Measurements from ENCODE around the gene DDX41.
"Not testable (repeated sequence)": the region's sequence is repeated elsewhere in the genome, so short reads cannot be mapped to it uniquely, and the experiment has no call there.

The DDX41 gene

DNA sequence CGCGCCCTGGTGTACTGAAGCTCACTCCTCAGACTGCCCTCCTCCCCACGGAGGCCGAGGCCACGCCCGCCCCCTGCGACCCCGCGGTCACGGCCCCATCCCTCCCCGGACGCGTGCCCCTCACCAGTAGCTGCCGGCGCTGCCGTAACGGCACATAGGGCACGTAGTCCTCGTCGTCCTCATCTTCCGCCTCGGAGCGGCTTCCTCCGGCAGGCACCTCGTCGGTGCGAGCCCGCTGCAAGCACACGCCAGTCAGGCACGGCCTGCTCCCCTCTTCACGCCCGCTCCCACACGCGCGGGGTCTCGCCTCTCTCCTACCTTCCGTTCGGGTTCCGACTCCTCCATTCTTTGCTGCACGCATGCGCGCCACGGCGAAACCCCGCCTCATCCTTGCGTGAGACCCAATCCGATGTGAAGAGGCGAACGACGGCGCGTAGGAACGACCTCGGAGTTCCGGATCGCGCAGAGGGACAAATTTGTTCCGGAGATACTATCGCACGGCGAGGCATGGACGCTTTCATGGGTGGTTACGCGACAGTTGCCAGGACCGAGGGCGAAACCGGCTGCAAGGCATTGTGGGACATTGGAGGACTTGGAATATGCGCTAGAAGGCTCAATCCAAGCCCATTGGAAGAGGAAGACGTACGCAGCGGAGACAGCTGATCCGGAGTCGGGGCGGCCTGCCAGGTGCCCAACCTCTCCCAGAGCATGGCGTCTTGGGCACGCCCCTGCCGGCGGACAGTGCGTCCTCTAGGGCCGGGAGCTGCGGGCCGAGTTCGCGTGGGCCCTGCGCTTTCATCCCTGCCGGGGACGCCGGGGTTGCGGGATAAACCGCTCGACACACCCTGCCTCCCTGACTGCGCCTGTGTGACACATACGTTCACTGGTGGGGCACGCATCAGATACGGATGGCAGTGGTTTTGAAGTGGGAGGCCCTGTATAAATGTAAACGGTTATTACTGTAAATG is at the start of gene DDX41:
Gene DDX41, minus strand, starts transcription at position 361 of the 968 bp plus-strand sequence. Its CDS starts 16 bp downstream, at position 345.
- peak; percentile 97 for DNase-seq

- no peak for DNase-seq
Measured at GRCh38 chr5:177565046-177565445, 48.3 kb upstream of the DDX41 start.

DNA sequence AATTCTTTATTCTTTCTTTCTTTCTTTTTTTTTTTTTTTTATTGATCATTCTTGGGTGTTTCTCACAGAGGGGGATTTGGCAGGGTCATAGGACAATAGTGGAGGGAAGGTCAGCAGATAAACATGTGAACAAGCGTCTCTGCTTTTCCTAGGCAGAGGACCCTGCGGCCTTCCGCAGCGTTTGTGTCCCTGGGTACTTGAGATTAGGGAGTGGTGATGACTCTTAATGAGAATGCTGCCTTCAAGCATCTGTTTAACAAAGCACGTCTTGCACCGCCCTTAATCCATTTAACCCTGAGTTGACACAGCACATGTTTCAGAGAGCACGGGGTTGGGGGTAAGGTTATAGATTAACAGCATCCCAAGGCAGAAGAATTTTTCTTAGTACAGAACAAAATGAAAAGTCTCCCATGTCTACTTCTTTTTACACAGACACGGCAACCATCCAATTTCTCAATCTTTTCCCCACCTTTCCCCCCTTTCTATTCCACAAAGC is 42.7 kb upstream of the DDX41 start:
- DNase-seq = not testable (repeated sequence)

DNA sequence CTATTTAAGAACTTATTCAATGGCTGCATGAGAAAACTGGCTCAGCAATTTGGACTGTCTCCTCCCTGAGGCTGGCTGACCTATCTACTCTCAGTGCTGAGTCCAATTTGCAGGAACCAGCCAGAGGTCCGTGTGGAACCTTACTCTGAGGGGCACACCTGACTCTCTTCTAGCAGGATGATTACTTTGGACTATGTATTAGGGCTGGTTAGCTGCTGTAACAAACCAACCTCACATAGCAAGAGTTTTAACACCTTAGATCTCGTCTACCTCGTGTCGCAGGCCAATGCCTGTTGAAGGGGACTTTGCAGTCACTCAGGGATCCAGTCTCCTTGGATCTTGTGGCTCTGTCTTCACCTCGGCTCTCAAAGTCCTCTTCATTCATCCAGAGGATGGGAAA is 41.0 kb upstream of the DDX41 start:
- no peak for DNase-seq

DNA sequence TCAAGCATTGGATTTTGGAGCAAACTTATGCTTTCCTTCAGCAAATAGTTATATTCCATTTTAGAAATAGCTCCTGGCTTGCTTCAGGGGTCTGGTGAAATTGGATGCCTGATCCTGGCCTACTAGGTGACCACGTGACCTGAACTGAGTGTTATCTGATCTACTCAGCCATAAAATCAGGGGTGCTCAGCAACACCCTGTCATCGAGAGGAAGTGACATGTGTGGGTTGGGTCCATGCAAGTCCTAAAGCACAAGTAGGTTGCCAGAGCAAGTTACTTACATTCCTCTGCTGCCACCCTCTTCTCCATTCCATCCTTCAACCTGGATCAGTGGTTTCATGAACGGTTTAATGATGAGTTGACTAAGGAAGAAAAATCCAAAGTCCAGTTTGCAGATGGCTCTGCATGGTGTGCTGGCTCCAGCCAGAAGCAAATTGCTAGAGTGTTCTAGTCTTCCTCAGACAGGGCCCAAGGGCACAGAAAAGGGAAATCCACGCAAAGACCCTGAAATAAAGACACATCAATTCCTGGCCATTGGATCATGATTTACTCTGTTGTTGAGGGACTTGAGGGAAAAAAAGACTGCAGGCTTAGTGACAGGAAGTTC is 40.4 kb upstream of the DDX41 start:
- no peak for DNase-seq

- no peak for DNase-seq
Measured at GRCh38 chr5:177555665-177556064, 38.9 kb upstream of the DDX41 start.

DNA sequence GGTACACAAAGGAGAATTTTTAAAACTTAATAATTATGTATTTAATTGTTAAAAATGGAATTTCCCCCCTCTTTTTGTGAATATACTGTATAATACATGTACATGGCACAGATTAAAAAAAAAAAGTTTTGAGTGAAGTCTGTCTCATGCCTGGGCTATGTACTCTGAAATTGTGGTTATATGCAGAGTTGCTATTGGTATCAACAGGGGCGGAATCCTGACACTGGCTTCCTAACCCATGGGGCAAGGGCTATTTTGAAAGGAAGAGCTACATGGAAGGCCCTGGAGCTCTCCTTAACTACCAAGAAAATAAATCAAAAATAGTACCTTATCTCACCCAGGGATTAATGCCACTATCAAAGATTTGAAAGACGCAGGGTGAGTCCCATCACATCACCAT is 38.5 kb upstream of the DDX41 start:
- no peak for DNase-seq

- DNase-seq = peak; percentile 68
Measured at GRCh38 chr5:177554474-177555111, 37.8 kb upstream of the DDX41 start, which contains the start of gene FAM193B. Gene FAM193B (minus strand): TSS chr5:177554563. CDS start chr5:177554458, 105 bp downstream.

- no peak for DNase-seq
Measured at GRCh38 chr5:177553671-177554429, 37.1 kb upstream of the DDX41 start.

- no peak for DNase-seq
Measured at GRCh38 chr5:177552839-177553455, 36.2 kb upstream of the DDX41 start.

GRCh38 chr5:177550122-177550521 is 33.4 kb upstream of the DDX41 start:
- no peak for DNase-seq

DNA sequence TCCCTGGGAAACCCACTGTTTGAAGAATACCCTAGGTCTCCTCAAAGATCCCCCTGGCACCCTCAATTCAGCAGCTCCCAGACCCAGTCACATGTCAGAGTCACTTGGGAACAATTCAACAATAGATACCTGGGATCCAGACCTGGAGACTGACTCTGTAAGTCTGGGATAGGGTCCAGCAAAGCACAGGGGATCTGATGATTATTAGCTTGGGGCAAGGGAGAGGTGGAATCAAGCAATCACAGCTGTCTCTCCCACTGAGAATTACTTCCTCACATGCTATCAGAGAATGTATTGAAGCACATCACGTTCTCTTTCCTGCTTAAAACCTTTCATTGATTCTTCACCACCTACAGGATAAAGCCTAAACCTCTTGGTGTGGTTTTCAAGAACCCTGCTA is 31.7 kb upstream of the DDX41 start:
- DNase-seq = no peak

GRCh38 chr5:177547736-177548135 is 31.0 kb upstream of the DDX41 start:
- no peak for DNase-seq

DNA sequence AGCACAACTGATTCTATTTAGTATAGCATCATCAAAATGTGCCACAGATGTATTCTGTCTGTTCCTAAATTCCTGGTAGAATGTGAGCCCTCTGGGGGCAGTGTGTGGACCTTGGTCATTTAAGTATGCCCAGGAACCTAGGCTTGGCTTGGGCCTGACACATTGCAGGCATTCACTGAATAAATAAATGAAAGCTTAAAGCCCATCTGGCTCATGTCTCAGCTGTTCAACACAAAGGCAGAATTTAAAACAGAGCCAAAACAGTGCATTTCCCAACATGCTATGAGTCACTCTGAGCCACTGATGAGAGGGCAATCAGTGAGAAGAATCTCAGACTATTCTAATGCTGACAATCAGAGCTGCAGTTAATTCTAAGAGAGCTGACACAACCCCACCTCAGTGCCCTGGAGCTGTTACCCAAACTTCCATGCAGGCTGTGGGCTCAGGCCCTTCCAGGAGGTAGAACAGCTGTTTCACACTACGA is 29.5 kb upstream of the DDX41 start:
- DNase-seq = no peak

DNA sequence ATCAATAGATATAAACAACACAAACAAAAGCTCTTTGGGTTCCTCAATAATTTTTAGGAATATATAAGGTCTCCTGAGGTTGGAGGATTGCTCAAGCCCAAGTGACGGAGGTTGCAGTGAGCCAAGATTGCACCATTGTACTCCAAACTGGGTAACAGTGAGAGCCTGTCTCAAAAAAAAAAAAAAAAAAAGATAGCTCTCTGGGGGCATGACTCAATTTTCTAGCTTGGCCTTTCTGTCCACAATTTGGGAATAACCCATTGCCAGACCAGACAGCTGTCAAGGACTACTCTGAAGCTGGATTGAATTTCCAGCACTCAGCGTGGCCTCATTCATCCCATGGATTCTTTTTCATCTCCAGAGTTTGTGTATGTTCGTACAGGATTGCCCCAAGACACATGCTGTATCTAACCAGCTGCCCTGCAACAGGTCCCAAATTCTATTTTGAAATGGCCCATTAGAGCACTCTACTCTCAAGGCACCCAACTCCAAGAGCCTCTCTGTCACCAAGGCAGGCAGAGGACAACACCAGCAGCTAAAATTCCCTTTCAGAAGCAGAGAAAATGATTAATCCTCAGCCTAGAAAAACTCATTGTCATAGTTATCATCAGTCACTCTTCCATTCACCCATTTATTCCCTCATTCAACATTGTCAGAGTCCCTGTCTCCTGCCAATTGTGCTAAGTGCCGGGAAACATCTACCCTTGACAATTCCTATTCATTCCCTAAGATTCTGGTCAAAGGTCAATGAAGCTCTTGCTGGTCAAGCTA is 28.9 kb upstream of the DDX41 start:
- no peak for DNase-seq

DNA sequence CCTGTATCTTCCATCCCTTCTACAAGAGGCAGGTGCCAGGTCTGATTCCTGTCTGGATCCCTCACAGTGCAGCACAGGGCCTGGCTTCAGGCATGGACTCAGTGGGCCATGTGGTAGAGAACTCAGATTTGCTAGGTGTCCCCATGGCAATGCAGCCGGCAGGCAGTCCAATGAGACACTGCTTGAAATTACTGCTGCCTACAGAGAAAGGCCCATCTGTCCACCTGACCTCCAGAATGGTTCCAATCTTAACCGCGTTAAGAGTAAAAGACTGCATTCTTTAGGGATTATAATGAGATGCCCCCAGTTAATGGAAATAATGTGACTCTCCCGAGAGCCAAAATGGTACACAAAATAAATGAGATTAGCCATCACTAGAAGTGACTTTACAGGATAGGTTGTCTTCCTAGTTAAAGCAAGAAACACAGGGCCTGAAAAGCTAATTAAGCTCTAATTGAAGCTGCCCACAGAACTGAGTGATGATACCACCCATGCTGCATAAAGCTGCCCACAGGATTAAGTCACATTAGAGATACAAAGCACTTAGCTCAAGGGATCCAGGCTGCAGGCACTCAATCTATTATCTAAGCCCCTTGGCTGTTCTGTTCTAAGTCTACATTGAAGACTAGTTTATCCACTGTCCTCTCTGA is 26.2 kb upstream of the DDX41 start:
- no peak for DNase-seq

GRCh38 chr5:177540438-177540837 is 23.7 kb upstream of the DDX41 start:
- no peak for DNase-seq

GRCh38 chr5:177539411-177539810 is 22.6 kb upstream of the DDX41 start:
- DNase-seq = no peak

DNA sequence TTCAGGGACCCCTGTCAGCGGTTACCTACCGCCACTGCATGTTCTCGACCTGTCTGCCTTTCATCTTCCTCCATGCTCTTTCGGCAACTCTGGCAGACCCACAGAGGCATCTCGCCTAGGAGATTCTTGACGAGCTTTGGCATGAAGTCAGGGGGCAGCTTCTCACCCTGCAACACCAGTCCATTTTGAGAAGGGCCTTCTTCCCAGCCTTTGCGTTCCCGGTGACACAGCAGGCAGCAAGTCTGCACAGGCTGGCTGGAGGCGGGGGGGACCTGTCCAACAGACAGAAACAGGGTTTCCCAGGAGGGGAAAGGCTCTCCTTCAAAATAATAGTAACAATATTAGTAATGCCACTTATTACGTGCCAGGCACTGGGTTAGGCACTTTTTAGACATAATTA is 22.1 kb upstream of the DDX41 start:
- no peak for DNase-seq
